Neural progenitor cell (in vitro differentiated cells): ENCODE measurements around the gene EPB41L4A.

Experiments
- CTCF ChIP-seq: fragments of 200-600 bp; sonication (generic); IDR thresholded peaks from 2 replicates; pipeline ENCODE4 v1.5.1; 2017; ENCODE audit warnings: antibody characterized with exemption, mild to moderate bottlenecking
- EZH2phosphoT487 ChIP-seq: fragments of 200-600 bp; sonication (generic); IDR thresholded peaks from 2 replicates; pipeline ENCODE4 v1.6.1; 2017; ENCODE audit warnings: antibody characterized with exemption

- TF ChIP-seq CTCF (no peak), EZH2phosphoT487 (no peak)
Measured at GRCh38 chr5:112356178-112356956, 62.7 kb downstream of the EPB41L4A start.
